ENCODE measurements around the gene NHSL1.

The NHSL1 gene

DNA sequence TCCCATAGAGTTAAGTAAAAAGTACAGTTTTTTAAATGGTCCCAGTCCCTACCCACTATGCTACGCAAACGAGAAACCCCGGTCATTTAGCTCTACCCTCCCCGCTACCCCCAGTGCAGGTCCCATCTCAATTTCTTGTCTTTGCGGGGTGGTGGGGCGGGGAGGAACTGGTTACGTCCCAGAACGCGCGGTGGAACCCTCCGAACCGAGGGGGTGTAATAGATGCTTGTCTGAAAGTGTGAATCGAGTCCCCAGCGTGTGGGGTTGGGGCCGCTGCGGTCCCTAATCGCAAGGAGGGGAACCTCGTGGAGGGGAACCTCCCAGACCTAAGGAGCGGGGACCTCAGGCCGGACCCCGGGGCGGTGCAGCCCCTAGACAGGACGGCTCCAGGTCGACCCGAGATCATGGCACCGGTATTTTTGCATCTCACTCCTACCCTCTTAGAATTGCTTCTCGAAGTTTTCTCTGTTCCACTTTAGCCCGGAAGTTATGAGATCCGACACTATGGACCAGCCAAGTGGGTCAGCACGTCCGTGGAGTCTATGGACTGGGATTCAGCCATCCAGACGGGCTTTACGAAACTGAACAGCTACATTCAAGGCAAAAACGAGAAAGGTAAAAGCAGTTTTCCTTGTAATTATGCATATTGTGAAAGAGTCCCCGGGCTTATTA, 94.5 kb downstream of the NHSL1 start:
- peaks cover 6% of the 10 kb centered on the region for H3K36me3 ChIP-seq (ENCODE audit: control insufficient read depth, insufficient read depth, low read length)
- H3K27ac ChIP-seq (ENCODE audit: insufficient read depth, low read depth, low read length, poor library complexity, severe bottlenecking) = no peak overlapping the region
- no peaks in the 10 kb centered on the region for H3K27me3 ChIP-seq (ENCODE audit: control insufficient read depth, insufficient read depth, low read length, poor library complexity, severe bottlenecking)
- WGBS, 2 experiments = 8% methylated on average over 35 of the region's 35 CpGs
- no peaks in the 10 kb centered on the region for H3K4me1 ChIP-seq (ENCODE audit: control insufficient read depth, insufficient read depth, low read length)
- H3K9me3 ChIP-seq (ENCODE audit: control insufficient read depth, low read length) = no peaks in the 10 kb centered on the region
- peak overlapping the region; percentile 85 for H3K4me3 ChIP-seq (ENCODE audit: insufficient read depth, low read depth, low read length)

DNA sequence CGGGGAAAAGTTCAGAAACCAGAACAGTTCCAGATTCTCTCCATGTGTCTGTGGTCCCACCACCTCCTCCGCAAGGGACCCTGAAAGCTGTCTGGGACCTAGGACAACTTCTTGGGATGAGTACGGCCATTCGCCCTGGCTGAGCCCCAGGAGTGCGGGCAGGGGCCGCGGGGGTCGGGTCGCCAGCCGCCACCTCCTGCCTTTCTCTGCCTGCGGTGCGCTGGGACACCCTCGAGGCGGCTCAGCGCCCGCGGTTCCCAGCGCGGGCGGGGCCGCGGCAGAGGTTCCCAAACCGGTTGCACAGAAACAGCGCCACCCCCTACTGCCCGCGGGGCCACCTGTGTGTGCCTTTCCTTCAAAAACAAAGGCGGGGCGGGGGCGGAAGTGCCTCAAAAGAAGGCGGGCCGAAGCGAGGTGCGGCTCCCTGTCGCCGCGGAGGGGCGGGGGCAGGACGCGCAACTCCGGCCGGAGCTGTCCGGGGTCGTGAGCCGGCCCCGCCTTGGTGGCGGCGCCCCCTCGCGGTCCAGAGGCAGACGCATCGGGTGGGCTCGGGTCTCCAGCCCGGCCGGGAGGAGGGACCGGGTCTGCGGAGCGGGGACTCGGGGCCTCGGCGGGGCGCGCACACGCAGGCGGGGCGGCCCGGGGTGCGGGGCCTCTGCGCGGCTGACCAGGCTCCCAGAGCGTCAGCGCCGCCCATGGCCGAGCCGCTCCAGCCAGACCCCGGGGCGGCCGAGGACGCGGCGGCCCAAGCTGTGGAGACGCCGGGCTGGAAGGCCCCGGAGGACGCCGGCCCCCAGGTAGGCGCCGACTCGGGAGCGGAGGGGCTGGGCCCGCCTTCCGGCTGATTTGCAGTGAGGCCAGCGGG, 95.3 kb downstream of the NHSL1 start, which contains the start of gene HEBP2:
TSS of gene HEBP2 (plus strand) at position 423 of the 865 bp plus-strand sequence. CDS start at position 696, 273 bp downstream.
- Histone ChIP-seq H3K9me3 (ENCODE audit: control insufficient read depth, low read length) (no peaks in the 10 kb centered on the region), H3K4me3 (ENCODE audit: insufficient read depth, low read depth, low read length) (peak within 1 kb of the TSS; percentile 85), H3K4me1 (ENCODE audit: control insufficient read depth, insufficient read depth, low read length) (no peaks in the 10 kb centered on the region), H3K27ac (ENCODE audit: insufficient read depth, low read depth, low read length, poor library complexity, severe bottlenecking) (no peak within 1 kb of the TSS), H3K27me3 (ENCODE audit: control insufficient read depth, insufficient read depth, low read length, poor library complexity, severe bottlenecking) (no peaks in the 10 kb centered on the region), H3K36me3 (ENCODE audit: control insufficient read depth, insufficient read depth, low read length) (peaks cover 6% of the 10 kb centered on the region)
- 0% methylated on average over 92 of the region's 92 CpGs for WGBS, 2 experiments

DNA sequence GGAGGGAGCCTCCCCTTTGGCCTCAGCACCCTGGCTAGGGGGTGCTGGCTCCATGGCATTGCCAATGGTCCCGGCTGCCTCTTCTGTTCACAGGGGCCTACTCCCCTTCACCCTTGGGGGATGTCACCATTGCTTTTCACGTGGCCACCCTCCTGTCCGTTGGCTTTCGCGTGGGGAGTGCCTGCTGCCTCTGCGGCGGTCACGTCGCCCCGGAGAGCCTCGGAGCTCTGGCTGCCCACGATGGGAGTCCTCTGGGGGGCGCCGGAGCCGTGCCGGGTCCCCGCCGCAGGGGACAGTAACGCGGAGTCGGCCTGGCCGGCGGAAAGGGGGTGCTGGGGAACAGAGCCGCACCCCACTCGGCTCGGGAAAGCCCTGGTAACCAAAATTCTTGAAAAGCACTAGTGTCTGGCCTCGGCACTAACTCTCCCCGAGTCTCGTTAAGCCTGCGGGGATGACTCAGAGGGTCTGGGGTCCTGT, 95.9 kb downstream of the NHSL1 start:
- peaks cover 6% of the 10 kb centered on the region for H3K36me3 ChIP-seq (ENCODE audit: control insufficient read depth, insufficient read depth, low read length)
- WGBS, 2 experiments = 6% methylated on average over 30 of the region's 30 CpGs

DNA sequence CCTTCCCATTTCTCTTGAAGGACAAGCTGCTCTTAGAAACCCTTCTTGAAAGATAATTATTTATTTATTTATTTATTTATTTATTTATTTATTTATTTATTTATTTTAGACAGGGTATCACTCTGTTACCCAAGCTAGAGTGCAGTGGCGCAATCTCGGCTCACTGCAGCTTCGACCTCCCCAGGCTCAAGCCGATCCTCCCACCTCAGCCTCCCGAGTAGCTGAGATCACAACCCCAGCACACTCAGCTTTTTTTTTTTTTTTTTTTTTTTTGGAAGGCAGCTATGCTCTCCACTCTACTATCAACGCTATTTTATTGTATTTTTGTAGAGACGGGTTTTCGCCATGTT, 96.5 kb downstream of the NHSL1 start:
- H3K9me3 ChIP-seq (ENCODE audit: control insufficient read depth, low read length) = no peaks in the 10 kb centered on the region
- no peak overlapping the region for H3K27ac ChIP-seq (ENCODE audit: insufficient read depth, low read depth, low read length, poor library complexity, severe bottlenecking)
- peaks cover 6% of the 10 kb centered on the region for H3K36me3 ChIP-seq (ENCODE audit: control insufficient read depth, insufficient read depth, low read length)
- H3K4me1 ChIP-seq (ENCODE audit: control insufficient read depth, insufficient read depth, low read length) = no peaks in the 10 kb centered on the region
- no peak overlapping the region for H3K4me3 ChIP-seq (ENCODE audit: insufficient read depth, low read depth, low read length)
- no peaks in the 10 kb centered on the region for H3K27me3 ChIP-seq (ENCODE audit: control insufficient read depth, insufficient read depth, low read length, poor library complexity, severe bottlenecking)
- 94 to 95% methylated on average over 8 of the region's 8 CpGs for WGBS, 2 experiments

More for the DNA sequence above, 95.9 kb downstream of the NHSL1 start:
- Histone ChIP-seq H3K4me3 (ENCODE audit: insufficient read depth, low read depth, low read length) (peak overlapping the region; percentile 85), H3K9me3 (ENCODE audit: control insufficient read depth, low read length) (no peaks in the 10 kb centered on the region), H3K27me3 (ENCODE audit: control insufficient read depth, insufficient read depth, low read length, poor library complexity, severe bottlenecking) (no peaks in the 10 kb centered on the region), H3K4me1 (ENCODE audit: control insufficient read depth, insufficient read depth, low read length) (no peaks in the 10 kb centered on the region), H3K27ac (ENCODE audit: insufficient read depth, low read depth, low read length, poor library complexity, severe bottlenecking) (no peak overlapping the region)

DNA sequence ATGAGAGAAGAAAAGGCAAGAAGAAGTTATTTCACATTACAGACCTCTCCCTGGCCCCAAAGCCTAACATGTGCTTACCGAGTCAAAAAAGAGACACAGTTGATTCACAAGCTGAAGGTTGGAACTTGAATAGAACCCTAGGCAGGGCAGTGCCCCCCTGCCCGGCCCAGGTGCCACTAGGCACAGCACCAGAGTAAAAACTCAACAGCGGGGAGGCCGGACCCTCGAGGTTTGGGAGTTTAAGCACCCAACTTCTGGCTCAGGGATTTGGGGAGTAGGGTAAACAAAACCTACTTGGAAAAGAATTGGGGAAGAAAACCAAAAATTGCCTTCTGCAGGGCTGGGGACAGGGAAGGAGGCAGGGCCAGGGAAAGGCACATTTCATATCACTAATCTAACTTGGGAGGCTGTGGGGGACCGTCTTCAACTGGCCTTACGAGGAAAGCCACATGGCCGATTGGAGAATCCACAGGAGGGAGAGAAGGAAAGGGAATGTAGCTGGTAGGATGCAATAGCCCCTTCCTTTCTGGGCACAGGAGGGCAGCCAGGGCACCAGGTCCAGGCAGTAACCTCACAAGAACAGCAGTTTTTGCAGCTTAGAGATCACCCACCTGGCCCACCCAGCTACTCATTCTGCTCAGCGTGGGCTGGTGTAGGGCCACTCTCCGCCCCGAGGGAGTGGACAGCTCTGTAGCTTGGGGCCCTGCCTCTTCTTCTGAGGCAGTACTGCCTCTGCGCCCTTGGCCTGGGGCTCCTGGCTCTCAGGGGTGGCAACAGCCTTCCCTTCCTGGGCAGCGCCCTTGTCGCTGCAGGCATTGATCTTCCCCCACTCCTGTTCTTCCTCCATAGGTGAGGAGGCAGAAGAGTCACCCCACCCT, 97.1 kb downstream of the NHSL1 start:
- Histone ChIP-seq H3K27me3 (ENCODE audit: control insufficient read depth, insufficient read depth, low read length, poor library complexity, severe bottlenecking) (no peaks in the 10 kb centered on the region), H3K4me1 (ENCODE audit: control insufficient read depth, insufficient read depth, low read length) (no peaks in the 10 kb centered on the region), H3K9me3 (ENCODE audit: control insufficient read depth, low read length) (no peaks in the 10 kb centered on the region), H3K36me3 (ENCODE audit: control insufficient read depth, insufficient read depth, low read length) (peaks cover under 1% of the 10 kb centered on the region), H3K27ac (ENCODE audit: insufficient read depth, low read depth, low read length, poor library complexity, severe bottlenecking) (no peak overlapping the region), H3K4me3 (ENCODE audit: insufficient read depth, low read depth, low read length) (no peak overlapping the region)
- WGBS, 2 experiments = 93% methylated on average over 14 of the region's 14 CpGs

DNA sequence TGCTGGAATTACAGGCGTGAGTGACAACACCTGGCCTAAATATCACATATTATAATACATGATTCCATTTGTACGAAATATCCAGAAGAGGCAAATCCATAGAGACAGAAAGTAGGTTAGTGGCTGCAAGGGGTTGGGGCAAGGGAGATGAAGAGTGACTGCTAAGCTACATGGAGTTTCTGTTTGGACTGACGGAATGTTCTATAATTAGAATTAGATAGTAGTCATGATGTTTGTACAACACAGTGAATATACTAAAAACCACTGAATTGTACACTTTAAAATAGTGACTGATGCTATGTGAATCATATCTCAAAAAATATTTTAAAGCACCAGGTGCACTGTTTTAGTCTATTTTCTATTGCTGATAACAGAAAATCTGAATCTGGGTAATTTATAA, 99.0 kb downstream of the NHSL1 start:
- Histone ChIP-seq H3K4me1 (ENCODE audit: control insufficient read depth, insufficient read depth, low read length) (no peaks in the 10 kb centered on the region), H3K36me3 (ENCODE audit: control insufficient read depth, insufficient read depth, low read length) (no peaks in the 10 kb centered on the region), H3K9me3 (ENCODE audit: control insufficient read depth, low read length) (no peaks in the 10 kb centered on the region), H3K27ac (ENCODE audit: insufficient read depth, low read depth, low read length, poor library complexity, severe bottlenecking) (no peak overlapping the region), H3K27me3 (ENCODE audit: control insufficient read depth, insufficient read depth, low read length, poor library complexity, severe bottlenecking) (no peaks in the 10 kb centered on the region), H3K4me3 (ENCODE audit: insufficient read depth, low read depth, low read length) (no peak overlapping the region)
- 86 to 87% methylated on average over 3 of the region's 3 CpGs for WGBS, 2 experiments

DNA sequence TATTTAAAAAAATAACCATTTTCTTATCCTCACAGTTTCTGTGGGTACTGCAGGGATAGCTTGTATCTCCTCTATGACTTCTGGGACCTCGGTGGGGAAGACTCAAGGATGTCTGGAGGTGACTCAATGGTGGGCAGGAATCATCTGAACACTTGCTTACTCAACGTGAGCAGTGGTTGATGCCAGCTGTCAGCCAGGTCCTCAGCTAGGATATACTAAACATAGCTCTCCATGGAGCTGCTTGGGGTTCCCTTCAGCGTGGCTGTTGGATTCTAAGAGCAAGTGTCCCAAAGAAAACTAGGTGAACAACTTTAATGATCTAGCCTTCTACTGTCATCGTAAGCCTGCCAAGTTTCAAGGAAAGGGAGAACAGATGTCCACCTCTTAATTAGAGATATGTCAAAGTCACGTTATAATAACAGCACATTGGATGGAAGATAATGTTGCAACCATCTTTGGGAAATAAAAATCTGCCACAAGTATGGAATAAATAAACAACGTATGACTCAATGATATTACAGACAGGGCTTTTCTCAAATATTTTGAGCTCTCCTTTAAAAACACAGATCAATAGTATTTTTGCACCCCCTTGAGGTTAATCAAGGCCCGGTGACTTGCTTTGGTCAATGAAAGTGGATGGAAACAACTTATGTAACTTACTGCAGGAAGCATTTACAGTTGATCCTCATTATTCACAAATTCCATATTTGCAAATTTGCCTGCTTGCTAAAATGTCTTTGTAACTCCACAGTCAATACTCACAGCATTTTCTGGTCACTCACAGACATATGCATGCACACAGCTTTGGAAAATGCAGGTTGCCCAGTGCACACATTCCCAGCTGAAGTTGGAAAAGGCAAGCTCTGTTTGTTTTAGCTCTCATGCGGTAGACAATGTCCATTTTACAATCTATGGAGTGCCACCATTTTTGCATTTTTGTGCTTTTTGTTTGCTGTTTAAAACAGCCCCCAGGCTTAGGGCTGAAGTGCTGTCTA, 101.9 kb downstream of the NHSL1 start:
- 90 to 95% methylated on average over 8 of the region's 8 CpGs for WGBS, 2 experiments
- no peak overlapping the region for H3K27ac ChIP-seq (ENCODE audit: insufficient read depth, low read depth, low read length, poor library complexity, severe bottlenecking)
- no peaks in the 10 kb centered on the region for H3K4me1 ChIP-seq (ENCODE audit: control insufficient read depth, insufficient read depth, low read length)
- no peaks in the 10 kb centered on the region for H3K9me3 ChIP-seq (ENCODE audit: control insufficient read depth, low read length)
- H3K36me3 ChIP-seq (ENCODE audit: control insufficient read depth, insufficient read depth, low read length) = no peaks in the 10 kb centered on the region
- no peaks in the 10 kb centered on the region for H3K27me3 ChIP-seq (ENCODE audit: control insufficient read depth, insufficient read depth, low read length, poor library complexity, severe bottlenecking)
- H3K4me3 ChIP-seq (ENCODE audit: insufficient read depth, low read depth, low read length) = no peak overlapping the region

DNA sequence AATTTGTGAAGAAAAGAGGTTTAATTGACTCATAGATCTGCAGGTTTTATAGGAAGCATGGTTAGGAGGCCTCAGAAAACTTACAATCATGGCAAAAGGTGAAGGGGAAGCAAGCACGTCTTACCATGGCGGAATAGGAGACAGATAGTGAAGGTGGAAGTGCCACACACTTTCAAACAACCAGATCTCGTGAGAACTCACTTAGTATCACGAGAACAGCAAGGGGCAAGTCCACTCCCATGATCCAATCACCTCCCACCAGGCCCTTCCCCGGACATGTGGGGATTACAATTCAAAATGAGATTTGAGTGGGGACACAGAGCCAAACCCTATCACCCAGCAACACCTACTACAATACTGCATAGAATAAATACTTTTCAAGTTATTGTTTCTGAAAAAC, 102.6 kb downstream of the NHSL1 start:
- no peaks in the 10 kb centered on the region for H3K36me3 ChIP-seq (ENCODE audit: control insufficient read depth, insufficient read depth, low read length)
- H3K27me3 ChIP-seq (ENCODE audit: control insufficient read depth, insufficient read depth, low read length, poor library complexity, severe bottlenecking) = no peaks in the 10 kb centered on the region
- WGBS, 2 experiments = 92 to 98% methylated on average over 5 of the region's 5 CpGs
- no peaks in the 10 kb centered on the region for H3K4me1 ChIP-seq (ENCODE audit: control insufficient read depth, insufficient read depth, low read length)
- H3K4me3 ChIP-seq (ENCODE audit: insufficient read depth, low read depth, low read length) = no peak overlapping the region
- no peak overlapping the region for H3K27ac ChIP-seq (ENCODE audit: insufficient read depth, low read depth, low read length, poor library complexity, severe bottlenecking)
- no peaks in the 10 kb centered on the region for H3K9me3 ChIP-seq (ENCODE audit: control insufficient read depth, low read length)
